Activated effector memory CD4-positive, alpha-beta T cell treated with anti-CD3 and anti-CD28 coated beads, Interleukin-2, amount 50 U/mL, for 16 hours (primary cell): ENCODE results near the gene ELAVL3.
A peak's percentile ranks its signal among the peaks of the same experiment; 100 is the strongest.

ENCODE experiments used
- DNase-seq: peaks from one replicate; pipeline ENCODE4 v3.0.0-alpha.2; 2020

Gene ELAVL3

GRCh38 chr19:11405846-11406643, 74.8 kb downstream of the ELAVL3 start:
- peak; percentile 74 for DNase-seq

- DNase-seq, result no peak
Observed at GRCh38 chr19:11404588-11405222, 76.1 kb downstream of the ELAVL3 start.

GRCh38 chr19:11401808-11402543, 78.9 kb downstream of the ELAVL3 start:
- no peak for DNase-seq
